Large intestine (tissue), 1 donor: Measurements from ENCODE around the gene TMEM41A. TPM values are rescaled to one million over a fixed set of nuclear protein-coding genes. Genes with fewer than 3 reads are reported as not detected.

Experiments
- polyA plus RNA-seq: library from polyadenylated mRNA; unstranded; fragments of 120-200 nt; gene quantifications from one replicate; pipeline ENCODE4 v1.2.1, GENCODE V29; 2013

The TMEM41A gene
- polyA plus RNA-seq, 1 donor = 74.2 TPM

Other genes starting within 250 kb of the TMEM41A start
- gene EHHADH, start 245.0 kb downstream of the TMEM41A start, polyA plus RNA-seq = 11.4 TPM
- gene MAP3K13, start 135.9 kb downstream of the TMEM41A start, polyA plus RNA-seq = 52.3 TPM
- gene LIPH, start 53.6 kb upstream of the TMEM41A start, polyA plus RNA-seq = 6.9 TPM
- 34.6 TPM for gene SENP2, start 87.3 kb upstream of the TMEM41A start, polyA plus RNA-seq